Measurements from ENCODE around the gene MAML1. TPM values are rescaled to one million over a fixed set of nuclear protein-coding genes. Genes with fewer than 3 reads are reported as not detected.

The MAML1 gene
- total RNA-seq, 1 experiment from 2014 or later = 42.2 TPM

DNA sequence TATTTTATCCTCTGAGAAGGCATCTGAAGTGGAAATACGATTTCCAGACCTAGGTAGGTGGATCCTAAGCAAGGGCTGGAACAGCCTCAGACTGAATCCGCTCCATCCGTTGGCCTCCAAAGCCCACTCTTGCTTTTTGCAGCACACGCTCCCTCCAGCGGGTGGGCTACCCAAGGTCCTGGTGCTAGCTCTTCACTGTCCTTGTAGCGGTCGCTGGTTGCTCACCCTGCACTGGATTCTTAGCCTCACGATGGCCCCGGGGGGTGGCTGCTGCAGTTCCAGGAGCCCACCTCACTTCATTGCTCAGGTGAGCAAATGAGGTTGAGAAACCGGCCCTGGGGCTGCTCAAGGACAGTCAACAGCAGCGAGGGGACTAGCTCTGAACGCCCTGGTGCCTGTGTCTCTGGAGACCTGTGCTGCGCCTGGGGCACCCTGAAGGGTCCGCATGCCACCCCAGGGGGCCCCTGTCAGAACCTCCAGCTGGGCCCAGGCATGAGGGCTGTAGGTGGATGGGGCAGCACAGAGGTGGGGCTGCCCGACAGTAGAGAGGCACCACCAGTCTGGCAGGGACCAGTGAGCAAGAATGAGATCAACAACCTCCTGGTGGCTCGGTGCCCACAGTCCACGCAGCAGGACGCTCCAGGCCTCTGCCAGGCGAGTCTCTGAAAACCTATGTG, 69.7 kb downstream of the MAML1 start:
- DNase-seq (ENCODE audit: low spot score) (no peak), ATAC-seq (no peak)
- CTCF ChIA-PET = interaction anchor here (0.6 to 2.7 kb wide), 41 partner anchors 9 to 464 kb away, joined by 3 to 20 read pairs (median 4); partner anchors contain the start of genes LTC4S, MAML1, MRNIP and SQSTM1
- H3K27me3 Mint-ChIP-seq (ENCODE audit: low read depth) = peaks cover 6% of the 10 kb centered on the region
- no peak overlapping the region for H3K4me3 Mint-ChIP-seq
- peaks cover 34% of the 10 kb centered on the region for H3K4me1 Mint-ChIP-seq
- POLR2A ChIA-PET = interaction anchor here (0.9 to 1.3 kb wide), 3 partner anchors 14 to 69 kb away, joined by 3 to 9 read pairs (median 4); partner anchors contain the start of gene MAML1
- TF ChIP-seq NR3C1 (CRISPR knock-in tag; conservative IDR thresholded peaks at IDR 0.05; ENCODE audit: low read depth) = no peak
- no peak for TF ChIP-seq ZNF263 (CRISPR knock-in tag; IDR thresholded peaks at IDR 0.05; ENCODE audit: low read depth)
- TF ChIP-seq, protein P1, sequence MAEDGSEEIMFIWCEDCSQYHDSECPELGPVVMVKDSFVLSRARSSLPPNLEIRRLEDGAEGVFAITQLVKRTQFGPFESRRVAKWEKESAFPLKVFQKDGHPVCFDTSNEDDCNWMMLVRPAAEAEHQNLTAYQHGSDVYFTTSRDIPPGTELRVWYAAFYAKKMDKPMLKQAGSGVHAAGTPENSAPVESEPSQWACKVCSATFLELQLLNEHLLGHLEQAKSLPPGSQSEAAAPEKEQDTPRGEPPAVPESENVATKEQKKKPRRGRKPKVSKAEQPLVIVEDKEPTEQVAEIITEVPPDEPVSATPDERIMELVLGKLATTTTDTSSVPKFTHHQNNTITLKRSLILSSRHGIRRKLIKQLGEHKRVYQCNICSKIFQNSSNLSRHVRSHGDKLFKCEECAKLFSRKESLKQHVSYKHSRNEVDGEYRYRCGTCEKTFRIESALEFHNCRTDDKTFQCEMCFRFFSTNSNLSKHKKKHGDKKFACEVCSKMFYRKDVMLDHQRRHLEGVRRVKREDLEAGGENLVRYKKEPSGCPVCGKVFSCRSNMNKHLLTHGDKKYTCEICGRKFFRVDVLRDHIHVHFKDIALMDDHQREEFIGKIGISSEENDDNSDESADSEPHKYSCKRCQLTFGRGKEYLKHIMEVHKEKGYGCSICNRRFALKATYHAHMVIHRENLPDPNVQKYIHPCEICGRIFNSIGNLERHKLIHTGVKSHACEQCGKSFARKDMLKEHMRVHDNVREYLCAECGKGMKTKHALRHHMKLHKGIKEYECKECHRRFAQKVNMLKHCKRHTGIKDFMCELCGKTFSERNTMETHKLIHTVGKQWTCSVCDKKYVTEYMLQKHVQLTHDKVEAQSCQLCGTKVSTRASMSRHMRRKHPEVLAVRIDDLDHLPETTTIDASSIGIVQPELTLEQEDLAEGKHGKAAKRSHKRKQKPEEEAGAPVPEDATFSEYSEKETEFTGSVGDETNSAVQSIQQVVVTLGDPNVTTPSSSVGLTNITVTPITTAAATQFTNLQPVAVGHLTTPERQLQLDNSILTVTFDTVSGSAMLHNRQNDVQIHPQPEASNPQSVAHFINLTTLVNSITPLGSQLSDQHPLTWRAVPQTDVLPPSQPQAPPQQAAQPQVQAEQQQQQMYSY (CRISPR knock-in tag; IDR thresholded peaks at IDR 0.05) = peak; percentile 76
- TF ChIP-seq HMGXB4 (CRISPR knock-in tag; IDR thresholded peaks at IDR 0.05) = no peak
- 0 out of 2 replicates have a peak, but pooled peaks have one; percentile 45 for TF ChIP-seq STAT6 (CRISPR knock-in tag; conservative IDR thresholded peaks at IDR 0.05; ENCODE audit: low read depth)
- TF ChIP-seq IRF1 (CRISPR knock-in tag; IDR thresholded peaks at IDR 0.05) = no peak
- TF ChIP-seq, protein P2, sequence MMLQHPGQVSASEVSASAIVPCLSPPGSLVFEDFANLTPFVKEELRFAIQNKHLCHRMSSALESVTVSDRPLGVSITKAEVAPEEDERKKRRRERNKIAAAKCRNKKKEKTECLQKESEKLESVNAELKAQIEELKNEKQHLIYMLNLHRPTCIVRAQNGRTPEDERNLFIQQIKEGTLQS (CRISPR knock-in tag; conservative IDR thresholded peaks at IDR 0.05) = no peak
- TF ChIP-seq FOXJ3 (CRISPR knock-in tag; IDR thresholded peaks at IDR 0.05; ENCODE audit: borderline replicate concordance) = no peak
- TF ChIP-seq, protein P3, sequence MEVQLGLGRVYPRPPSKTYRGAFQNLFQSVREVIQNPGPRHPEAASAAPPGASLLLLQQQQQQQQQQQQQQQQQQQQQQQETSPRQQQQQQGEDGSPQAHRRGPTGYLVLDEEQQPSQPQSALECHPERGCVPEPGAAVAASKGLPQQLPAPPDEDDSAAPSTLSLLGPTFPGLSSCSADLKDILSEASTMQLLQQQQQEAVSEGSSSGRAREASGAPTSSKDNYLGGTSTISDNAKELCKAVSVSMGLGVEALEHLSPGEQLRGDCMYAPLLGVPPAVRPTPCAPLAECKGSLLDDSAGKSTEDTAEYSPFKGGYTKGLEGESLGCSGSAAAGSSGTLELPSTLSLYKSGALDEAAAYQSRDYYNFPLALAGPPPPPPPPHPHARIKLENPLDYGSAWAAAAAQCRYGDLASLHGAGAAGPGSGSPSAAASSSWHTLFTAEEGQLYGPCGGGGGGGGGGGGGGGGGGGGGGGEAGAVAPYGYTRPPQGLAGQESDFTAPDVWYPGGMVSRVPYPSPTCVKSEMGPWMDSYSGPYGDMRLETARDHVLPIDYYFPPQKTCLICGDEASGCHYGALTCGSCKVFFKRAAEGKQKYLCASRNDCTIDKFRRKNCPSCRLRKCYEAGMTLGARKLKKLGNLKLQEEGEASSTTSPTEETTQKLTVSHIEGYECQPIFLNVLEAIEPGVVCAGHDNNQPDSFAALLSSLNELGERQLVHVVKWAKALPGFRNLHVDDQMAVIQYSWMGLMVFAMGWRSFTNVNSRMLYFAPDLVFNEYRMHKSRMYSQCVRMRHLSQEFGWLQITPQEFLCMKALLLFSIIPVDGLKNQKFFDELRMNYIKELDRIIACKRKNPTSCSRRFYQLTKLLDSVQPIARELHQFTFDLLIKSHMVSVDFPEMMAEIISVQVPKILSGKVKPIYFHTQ (CRISPR knock-in tag; IDR thresholded peaks at IDR 0.05) = no peak
- no peak for TF ChIP-seq ZNF416 (CRISPR knock-in tag; IDR thresholded peaks at IDR 0.05)
- TF ChIP-seq ZNF532 (CRISPR knock-in tag; IDR thresholded peaks at IDR 0.05; ENCODE audit: borderline replicate concordance) = no peak
- TF ChIP-seq, protein P4, sequence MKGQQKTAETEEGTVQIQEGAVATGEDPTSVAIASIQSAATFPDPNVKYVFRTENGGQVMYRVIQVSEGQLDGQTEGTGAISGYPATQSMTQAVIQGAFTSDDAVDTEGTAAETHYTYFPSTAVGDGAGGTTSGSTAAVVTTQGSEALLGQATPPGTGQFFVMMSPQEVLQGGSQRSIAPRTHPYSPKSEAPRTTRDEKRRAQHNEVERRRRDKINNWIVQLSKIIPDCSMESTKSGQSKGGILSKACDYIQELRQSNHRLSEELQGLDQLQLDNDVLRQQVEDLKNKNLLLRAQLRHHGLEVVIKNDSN (CRISPR knock-in tag; IDR thresholded peaks at IDR 0.05) = no peak
- TF ChIP-seq OVOL2 (CRISPR knock-in tag; IDR thresholded peaks at IDR 0.05; ENCODE audit: borderline replicate concordance) = no peak
- TF ChIP-seq SMAD3 (CRISPR knock-in tag; IDR thresholded peaks at IDR 0.05; ENCODE audit: borderline replicate concordance) = no peak
- TF ChIP-seq, protein P5, sequence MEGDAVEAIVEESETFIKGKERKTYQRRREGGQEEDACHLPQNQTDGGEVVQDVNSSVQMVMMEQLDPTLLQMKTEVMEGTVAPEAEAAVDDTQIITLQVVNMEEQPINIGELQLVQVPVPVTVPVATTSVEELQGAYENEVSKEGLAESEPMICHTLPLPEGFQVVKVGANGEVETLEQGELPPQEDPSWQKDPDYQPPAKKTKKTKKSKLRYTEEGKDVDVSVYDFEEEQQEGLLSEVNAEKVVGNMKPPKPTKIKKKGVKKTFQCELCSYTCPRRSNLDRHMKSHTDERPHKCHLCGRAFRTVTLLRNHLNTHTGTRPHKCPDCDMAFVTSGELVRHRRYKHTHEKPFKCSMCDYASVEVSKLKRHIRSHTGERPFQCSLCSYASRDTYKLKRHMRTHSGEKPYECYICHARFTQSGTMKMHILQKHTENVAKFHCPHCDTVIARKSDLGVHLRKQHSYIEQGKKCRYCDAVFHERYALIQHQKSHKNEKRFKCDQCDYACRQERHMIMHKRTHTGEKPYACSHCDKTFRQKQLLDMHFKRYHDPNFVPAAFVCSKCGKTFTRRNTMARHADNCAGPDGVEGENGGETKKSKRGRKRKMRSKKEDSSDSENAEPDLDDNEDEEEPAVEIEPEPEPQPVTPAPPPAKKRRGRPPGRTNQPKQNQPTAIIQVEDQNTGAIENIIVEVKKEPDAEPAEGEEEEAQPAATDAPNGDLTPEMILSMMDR (IDR thresholded peaks at IDR 0.05) = no peak
- H3K27ac Mint-ChIP-seq = no peak overlapping the region
- H3K9me3 Mint-ChIP-seq = no peaks in the 10 kb centered on the region
- peaks cover 14% of the 10 kb centered on the region for H3K36me3 Mint-ChIP-seq

Measured in WTC11 (cell line).